Caco-2 (cell line): ENCODE data around the gene C20orf144. TPM values are rescaled to one million over a fixed set of nuclear protein-coding genes. Genes with fewer than 3 reads are reported as not detected.

Experiments used
- BruUV-seq: library from RNA; stranded (reverse); fragments of 400-500 nt; replicated peaks from 2 replicates; lab custom pipeline; 2021; lab: Mats Ljungman, UMichigan
- CTCF ChIA-PET: fragments of 300-600 bp; sonication (Branson Sonifier 250); formaldehyde crosslinking; loops from one replicate; lab custom pipeline; 2022; ENCODE audit warnings: antibody characterized with exemption; lab: Charles Lee
- POLR2A ChIA-PET: fragments of 300-600 bp; sonication (Branson Sonifier 250); formaldehyde crosslinking; loops from one replicate; lab custom pipeline; 2022; ENCODE audit warnings: antibody characterized with exemption; lab: Charles Lee
- DNase-seq, 2 experiments: peaks; one replicate each; pipeline versions ENCODE4 v3.0.0 to v3.0.0-alpha.2; 2020 to 2022
- H3K27me3 ChIP-seq: replicated peaks from 2 replicates; pipeline ENCODE4 v1.6.0; 2011; ENCODE audit warnings: low read length; ENCODE audit not compliant: control insufficient read depth, insufficient read depth
- H3K36me3 ChIP-seq: 2 replicates; pipeline ENCODE4 v1.5.1; 2011; ENCODE audit warnings: low read length; ENCODE audit not compliant: control insufficient read depth, insufficient read depth
- H3K4me1 ChIP-seq: fragments of 250-450 bp; sonication (Bioruptor Pico); 2 replicates; pipeline ENCODE4 v1.5.1; 2020; ENCODE audit warnings: mild to moderate bottlenecking
- H3K4me3 ChIP-seq: 2 replicates; pipeline ENCODE4 v1.5.1; 2011; ENCODE audit warnings: low read depth, mild to moderate bottlenecking, control low read depth, low read length
- H3K9me3 ChIP-seq: fragments of 250-450 bp; sonication (Bioruptor Pico); 2 replicates; pipeline ENCODE4 v1.5.1; 2020; ENCODE audit warnings: mild to moderate bottlenecking, moderate library complexity
- H3K27ac Mint-ChIP-seq: one replicate; pipeline ENCODE4 v1.8.0; 2022; ENCODE audit warnings: mixed read lengths; ENCODE audit not compliant: unreplicated experiment
- H3K27me3 Mint-ChIP-seq: one replicate; pipeline ENCODE4 v1.8.0; 2022; ENCODE audit warnings: mixed read lengths; ENCODE audit not compliant: insufficient read depth, unreplicated experiment
- H3K36me3 Mint-ChIP-seq: one replicate; pipeline ENCODE4 v1.8.0; 2022; ENCODE audit warnings: mild to moderate bottlenecking, mixed read lengths; ENCODE audit not compliant: insufficient read depth, unreplicated experiment
- H3K4me1 Mint-ChIP-seq: one replicate; pipeline ENCODE4 v1.8.0; 2022; ENCODE audit warnings: low read depth, mixed read lengths; ENCODE audit not compliant: unreplicated experiment
- H3K4me3 Mint-ChIP-seq: one replicate; pipeline ENCODE4 v1.8.0; 2022; ENCODE audit warnings: mild to moderate bottlenecking, moderate library complexity, mixed read lengths; ENCODE audit not compliant: unreplicated experiment
- H3K9me3 Mint-ChIP-seq: one replicate; pipeline ENCODE4 v1.8.0; 2022; ENCODE audit warnings: mixed read lengths; ENCODE audit not compliant: unreplicated experiment
- CTCF ChIP-seq, 2 experiments: fragments of 200-600 bp in 1 of 2; IDR thresholded peaks; 1 replicate in 1 of 2; 2 replicates in 1 of 2; pipeline versions ENCODE4 v1.5.1 to v1.8.0; 2011 to 2022; ENCODE audit warnings: antibody characterized with exemption in 1 of 2, control low read depth in 1 of 2, inconsistent platforms in 1 of 2, low read depth in 1 of 2, low read length in 1 of 2, mild to moderate bottlenecking in 1 of 2, moderate library complexity in 1 of 2; ENCODE audit not compliant: insufficient read depth in 1 of 2, severe bottlenecking in 1 of 2, unreplicated experiment in 1 of 2
- intact Hi-C: fragments of 100-400 bp; cut with micrococcal nuclease; formaldehyde crosslinking; loops from one replicate; pipeline ENCODE4 v1.10.0; 2022; ENCODE audit not compliant: unreplicated experiment
- total RNA-seq: library from RNA; stranded (reverse); gene quantifications from 2 replicates; pipeline ENCODE4 v1.2.3, GENCODE V29; 2022

C20orf144 gene
- total RNA-seq, 1 experiment from 2014 or later: 0.18 TPM

GRCh38 chr20:33701629-33702450, 39.7 kb downstream of the C20orf144 start:
- Histone ChIP-seq H3K27me3 (no peaks in the 10 kb centered on the region), H3K4me1 (no peaks in the 10 kb centered on the region), H3K36me3 (no peaks in the 10 kb centered on the region), H3K4me3 (no peak overlapping the region), H3K9me3 (peaks cover 25% of the 10 kb centered on the region)
- intact Hi-C loops: no loop called here
- POLR2A ChIA-PET: no interaction called here
- no peak overlapping the region for H3K4me3 Mint-ChIP-seq
- no peak for TF ChIP-seq CTCF (IDR thresholded peaks at IDR 0.05; ENCODE audit: insufficient read depth in 1 of 2, low read depth in 1 of 2, low read length in 1 of 2, severe bottlenecking in 1 of 2, unreplicated experiment in 1 of 2)
- no TSS peak for BruUV-seq
- H3K27me3 Mint-ChIP-seq: no peaks in the 10 kb centered on the region
- no peak for DNase-seq
- peaks cover 20% of the 10 kb centered on the region for H3K36me3 Mint-ChIP-seq
- H3K4me1 Mint-ChIP-seq: no peaks in the 10 kb centered on the region
- CTCF ChIA-PET: no interaction called here
- H3K27ac Mint-ChIP-seq: peak overlapping the region; percentile 49
- peaks cover 38% of the 10 kb centered on the region for H3K9me3 Mint-ChIP-seq

GRCh38 chr20:33702861-33703260, 40.7 kb downstream of the C20orf144 start:
- intact Hi-C loops: no loop called here
- no TSS peak for BruUV-seq
- no peak overlapping the region for H3K4me3 ChIP-seq
- peaks cover 25% of the 10 kb centered on the region for H3K9me3 ChIP-seq
- no peak for DNase-seq
- Mint-ChIP-seq H3K4me1 (no peaks in the 10 kb centered on the region), H3K36me3 (peaks cover 26% of the 10 kb centered on the region), H3K27me3 (no peaks in the 10 kb centered on the region), H3K27ac (no peak overlapping the region), H3K9me3 (peaks cover 29% of the 10 kb centered on the region), H3K4me3 (no peak overlapping the region)
- no peak for TF ChIP-seq CTCF (IDR thresholded peaks at IDR 0.05; ENCODE audit: insufficient read depth in 1 of 2, low read depth in 1 of 2, low read length in 1 of 2, severe bottlenecking in 1 of 2, unreplicated experiment in 1 of 2)
- no peaks in the 10 kb centered on the region for H3K27me3 ChIP-seq
- POLR2A ChIA-PET: no interaction called here
- no peaks in the 10 kb centered on the region for H3K36me3 ChIP-seq
- no peaks in the 10 kb centered on the region for H3K4me1 ChIP-seq
- CTCF ChIA-PET: no interaction called here

DNA sequence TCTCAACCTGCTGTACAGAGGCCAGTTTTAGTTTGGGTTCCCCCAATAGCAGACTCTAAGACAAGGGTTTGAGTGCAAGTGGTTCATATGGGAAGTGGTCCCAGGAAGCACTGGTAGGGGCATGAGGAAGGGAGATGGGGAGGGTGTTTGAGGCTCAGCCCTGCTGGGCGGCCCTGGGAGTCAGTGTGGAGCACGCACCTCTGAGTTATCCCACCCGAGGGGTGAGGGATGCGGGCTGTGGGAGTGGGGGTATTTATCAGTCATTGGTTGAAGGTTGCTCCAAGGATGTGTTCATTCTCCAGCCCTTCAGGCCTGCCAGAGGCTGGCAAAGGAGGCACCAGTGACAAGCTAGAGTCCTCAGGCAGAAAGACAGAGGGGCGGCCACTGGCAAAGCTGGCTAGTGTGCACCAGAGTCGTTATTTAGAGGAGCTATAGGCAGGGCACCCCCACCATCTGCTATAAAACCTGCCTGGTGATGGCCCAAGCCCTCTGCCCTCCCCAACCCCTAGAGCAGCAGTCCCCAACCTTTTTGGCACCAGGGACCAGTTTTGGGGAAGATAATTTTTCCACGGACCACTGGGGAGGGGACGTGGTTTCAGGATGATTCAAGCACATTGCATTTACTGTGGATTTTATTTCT, 41.5 kb downstream of the C20orf144 start:
- H3K36me3 ChIP-seq: no peaks in the 10 kb centered on the region
- TF ChIP-seq CTCF (IDR thresholded peaks at IDR 0.05; ENCODE audit: insufficient read depth in 1 of 2, low read depth in 1 of 2, low read length in 1 of 2, severe bottlenecking in 1 of 2, unreplicated experiment in 1 of 2): no peak
- H3K4me3 ChIP-seq: no peak overlapping the region
- Mint-ChIP-seq H3K27me3 (no peaks in the 10 kb centered on the region), H3K36me3 (peaks cover 26% of the 10 kb centered on the region), H3K9me3 (peaks cover 21% of the 10 kb centered on the region), H3K4me3 (no peak overlapping the region), H3K4me1 (no peaks in the 10 kb centered on the region), H3K27ac (no peak overlapping the region)
- H3K9me3 ChIP-seq: peaks cover 18% of the 10 kb centered on the region
- BruUV-seq: no TSS peak
- intact Hi-C loops: no loop called here
- H3K27me3 ChIP-seq: no peaks in the 10 kb centered on the region
- POLR2A ChIA-PET: interaction anchor here (0.6 kb wide), 1 partner anchor 1631 kb away, joined by 16 read pairs; no protein-coding TSS in a partner anchor
- no peak for DNase-seq
- CTCF ChIA-PET: interaction anchor here (1.5 kb wide), 1 partner anchor 29 kb away, joined by 3 read pairs; no protein-coding TSS in a partner anchor
- H3K4me1 ChIP-seq: no peaks in the 10 kb centered on the region
